Testis (tissue), 2 donors: Measurements from ENCODE around the gene WDR17.

Source experiments
- CTCF ChIP-seq, 3 experiments: fragments of 450-650 bp in 2 of 3; fragments of 200-600 bp in 1 of 3; sonication (generic) in 1 of 3; IDR thresholded peaks; one replicate each; pipeline ENCODE4 v1.5.1; 2016 to 2019; ENCODE audit warnings: antibody characterized with exemption in 3 of 3, mild to moderate bottlenecking in 2 of 3, moderate library complexity in 1 of 3
- POLR2A ChIP-seq: fragments of 450-650 bp; IDR thresholded peaks from one replicate; pipeline ENCODE4 v1.6.1; 2017; ENCODE audit warnings: antibody characterized with exemption, mild to moderate bottlenecking, moderate library complexity

- TF ChIP-seq CTCF (IDR thresholded peaks at IDR 0.05) (no peak), POLR2A (no peak)
These were observed 72.0 kb downstream of the WDR17 start for GRCh38 chr4:176137631-176138030.
